ENCODE data around the gene ABCD2. TPM values are rescaled to one million over a fixed set of nuclear protein-coding genes. Genes with fewer than 3 reads are reported as not detected.

The ABCD2 gene
- total RNA-seq, 3 donors from 2014 or later, result 0.52 to 1.1 (median 0.55) TPM

- ATAC-seq, result no peak
- H3K9me3 ChIP-seq, result no peaks in the 10 kb centered on the region
- no peaks in the 10 kb centered on the region for H3K4me1 ChIP-seq (ENCODE audit: low read depth)
- DNase-seq, result no peak
- H3K4me3 ChIP-seq, result no peak overlapping the region
- TF ChIP-seq CTCF (IDR thresholded peaks at IDR 0.05), result no peak
- H3K36me3 ChIP-seq (ENCODE audit: low read depth), result no peaks in the 10 kb centered on the region
- intact Hi-C loops (cut with DNase I, micrococcal nuclease), result no loop called here
These were observed 19.2 kb upstream of the ABCD2 start for GRCh38 chr12:39638840-39639239.

- ATAC-seq (no peak), DNase-seq (no peak)
- H3K4me3 ChIP-seq, result no peak overlapping the region
- H3K9me3 ChIP-seq, result no peaks in the 10 kb centered on the region
- H3K4me1 ChIP-seq (ENCODE audit: low read depth), result no peaks in the 10 kb centered on the region
- intact Hi-C loops (cut with DNase I, micrococcal nuclease), result no loop called here
- H3K36me3 ChIP-seq (ENCODE audit: low read depth), result no peaks in the 10 kb centered on the region
- TF ChIP-seq CTCF (IDR thresholded peaks at IDR 0.05), result no peak
These were observed 18.6 kb upstream of the ABCD2 start for GRCh38 chr12:39638178-39638577.

GRCh38 chr12:39632670-39633069, 13.1 kb upstream of the ABCD2 start:
- ATAC-seq (no peak), DNase-seq (no peak)
- no peak overlapping the region for H3K4me3 ChIP-seq
- no peaks in the 10 kb centered on the region for H3K36me3 ChIP-seq (ENCODE audit: low read depth)
- intact Hi-C loops (cut with DNase I, micrococcal nuclease), result no loop called here
- no peaks in the 10 kb centered on the region for H3K9me3 ChIP-seq
- TF ChIP-seq CTCF (IDR thresholded peaks at IDR 0.05), result no peak
- no peaks in the 10 kb centered on the region for H3K4me1 ChIP-seq (ENCODE audit: low read depth)

DNA sequence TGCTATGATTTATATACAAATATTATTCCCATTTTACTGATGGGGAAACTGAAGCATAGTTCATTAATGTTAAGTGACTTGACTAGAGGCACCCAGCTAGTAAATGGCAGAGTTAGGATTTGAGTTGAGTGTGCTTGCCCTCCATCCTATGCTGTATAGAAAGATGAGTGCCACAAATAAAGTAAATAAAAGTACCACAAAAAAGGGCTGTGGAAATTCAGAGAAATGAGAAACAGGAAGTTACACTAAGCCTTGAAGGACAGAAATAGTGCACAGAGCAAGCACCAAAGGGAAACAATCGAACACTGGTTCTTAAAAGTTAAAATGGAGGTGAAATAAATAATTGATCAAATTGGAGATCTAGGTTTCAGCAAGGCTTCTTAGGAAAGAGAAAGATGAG, 9.2 kb upstream of the ABCD2 start:
- H3K4me3 ChIP-seq, result no peak overlapping the region
- TF ChIP-seq CTCF (IDR thresholded peaks at IDR 0.05), result no peak
- ATAC-seq, result peak; percentile 63
- H3K9me3 ChIP-seq, result no peaks in the 10 kb centered on the region
- H3K36me3 ChIP-seq (ENCODE audit: low read depth), result no peaks in the 10 kb centered on the region
- no peak for DNase-seq
- intact Hi-C loops (cut with DNase I, micrococcal nuclease), result no loop called here
- H3K4me1 ChIP-seq (ENCODE audit: low read depth), result no peaks in the 10 kb centered on the region

DNA sequence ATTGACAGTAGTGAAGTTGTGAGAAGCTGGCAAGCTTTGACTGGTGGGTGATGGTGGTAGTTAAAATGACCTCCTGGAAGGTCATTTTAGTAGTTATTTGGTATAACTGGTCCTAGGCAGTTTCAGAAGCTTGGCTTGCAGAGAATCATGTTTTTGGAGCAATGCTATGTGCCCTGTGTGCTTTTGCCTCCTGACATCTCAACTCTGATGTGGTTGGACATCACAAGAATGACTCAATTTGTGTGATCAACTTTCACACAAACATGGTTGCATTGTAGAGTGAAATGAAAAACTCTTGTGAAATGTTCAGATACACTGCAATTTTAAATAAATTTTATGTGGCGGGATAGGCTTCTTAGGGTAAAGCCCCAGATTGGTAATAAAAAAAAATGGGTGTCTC, 8.3 kb upstream of the ABCD2 start:
- intact Hi-C loops (cut with DNase I, micrococcal nuclease), result no loop called here
- no peaks in the 10 kb centered on the region for H3K36me3 ChIP-seq (ENCODE audit: low read depth)
- no peak overlapping the region for H3K4me3 ChIP-seq
- H3K9me3 ChIP-seq, result no peaks in the 10 kb centered on the region
- no peak for DNase-seq
- ATAC-seq, result no peak
- no peak for TF ChIP-seq CTCF (IDR thresholded peaks at IDR 0.05)
- no peaks in the 10 kb centered on the region for H3K4me1 ChIP-seq (ENCODE audit: low read depth)

Data from mucosa of descending colon (tissue), 3 donors.